ENCODE measurements around the gene PRG2. TPM values are rescaled to one million over a fixed set of nuclear protein-coding genes. Genes with fewer than 3 reads are reported as not detected.

The PRG2 gene
- total and polyA plus RNA-seq, 9 of the 15 experiments (the other 6 are each of a cell fraction or from before 2014, with no cell fraction given), result 1.8 to 78.0 (median 26.6) TPM

DNA sequence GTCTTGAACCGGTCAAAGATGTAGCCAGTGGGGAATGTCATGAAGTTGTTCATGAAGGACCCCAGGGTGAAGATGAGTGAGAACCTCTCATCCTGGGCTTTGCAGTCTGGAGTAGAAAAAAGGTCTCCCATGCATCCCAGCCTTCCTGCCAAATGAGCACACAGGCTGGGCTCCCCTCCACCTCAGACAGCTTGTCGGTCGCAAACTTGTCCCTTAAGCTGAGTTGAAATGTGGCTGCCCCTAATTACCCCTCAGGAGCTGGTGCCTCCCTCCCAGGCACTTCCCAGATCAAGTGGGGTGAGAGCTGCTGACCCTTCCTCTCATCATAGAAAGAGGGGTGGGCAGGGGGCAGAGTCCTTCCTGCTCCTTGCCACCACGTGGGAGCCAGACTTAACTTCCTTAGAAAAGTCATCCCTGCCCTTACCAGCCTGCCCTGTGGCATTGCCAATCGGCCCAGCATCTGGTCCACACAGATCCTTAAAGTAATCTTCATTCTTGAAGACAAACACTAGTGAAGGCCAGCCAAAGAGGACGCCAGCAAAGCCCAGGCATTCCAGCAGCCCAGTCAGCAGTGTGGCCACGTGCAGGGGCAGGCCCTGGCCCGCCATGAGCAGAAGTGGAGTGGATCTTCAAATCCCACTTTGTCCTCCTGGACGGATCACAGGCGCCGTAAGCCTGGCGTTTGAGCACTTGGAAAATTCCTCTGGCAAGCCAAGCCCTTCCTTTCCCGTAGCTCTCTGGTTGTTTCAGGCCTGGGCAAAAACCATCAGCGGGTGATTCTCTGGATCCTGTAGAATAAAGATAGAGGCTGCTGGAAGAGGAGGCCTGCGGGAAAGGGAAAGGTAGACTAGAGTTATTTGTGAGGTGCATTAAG, 35.4 kb upstream of the PRG2 start (continued):
- TF ChIP-seq, protein P1, sequence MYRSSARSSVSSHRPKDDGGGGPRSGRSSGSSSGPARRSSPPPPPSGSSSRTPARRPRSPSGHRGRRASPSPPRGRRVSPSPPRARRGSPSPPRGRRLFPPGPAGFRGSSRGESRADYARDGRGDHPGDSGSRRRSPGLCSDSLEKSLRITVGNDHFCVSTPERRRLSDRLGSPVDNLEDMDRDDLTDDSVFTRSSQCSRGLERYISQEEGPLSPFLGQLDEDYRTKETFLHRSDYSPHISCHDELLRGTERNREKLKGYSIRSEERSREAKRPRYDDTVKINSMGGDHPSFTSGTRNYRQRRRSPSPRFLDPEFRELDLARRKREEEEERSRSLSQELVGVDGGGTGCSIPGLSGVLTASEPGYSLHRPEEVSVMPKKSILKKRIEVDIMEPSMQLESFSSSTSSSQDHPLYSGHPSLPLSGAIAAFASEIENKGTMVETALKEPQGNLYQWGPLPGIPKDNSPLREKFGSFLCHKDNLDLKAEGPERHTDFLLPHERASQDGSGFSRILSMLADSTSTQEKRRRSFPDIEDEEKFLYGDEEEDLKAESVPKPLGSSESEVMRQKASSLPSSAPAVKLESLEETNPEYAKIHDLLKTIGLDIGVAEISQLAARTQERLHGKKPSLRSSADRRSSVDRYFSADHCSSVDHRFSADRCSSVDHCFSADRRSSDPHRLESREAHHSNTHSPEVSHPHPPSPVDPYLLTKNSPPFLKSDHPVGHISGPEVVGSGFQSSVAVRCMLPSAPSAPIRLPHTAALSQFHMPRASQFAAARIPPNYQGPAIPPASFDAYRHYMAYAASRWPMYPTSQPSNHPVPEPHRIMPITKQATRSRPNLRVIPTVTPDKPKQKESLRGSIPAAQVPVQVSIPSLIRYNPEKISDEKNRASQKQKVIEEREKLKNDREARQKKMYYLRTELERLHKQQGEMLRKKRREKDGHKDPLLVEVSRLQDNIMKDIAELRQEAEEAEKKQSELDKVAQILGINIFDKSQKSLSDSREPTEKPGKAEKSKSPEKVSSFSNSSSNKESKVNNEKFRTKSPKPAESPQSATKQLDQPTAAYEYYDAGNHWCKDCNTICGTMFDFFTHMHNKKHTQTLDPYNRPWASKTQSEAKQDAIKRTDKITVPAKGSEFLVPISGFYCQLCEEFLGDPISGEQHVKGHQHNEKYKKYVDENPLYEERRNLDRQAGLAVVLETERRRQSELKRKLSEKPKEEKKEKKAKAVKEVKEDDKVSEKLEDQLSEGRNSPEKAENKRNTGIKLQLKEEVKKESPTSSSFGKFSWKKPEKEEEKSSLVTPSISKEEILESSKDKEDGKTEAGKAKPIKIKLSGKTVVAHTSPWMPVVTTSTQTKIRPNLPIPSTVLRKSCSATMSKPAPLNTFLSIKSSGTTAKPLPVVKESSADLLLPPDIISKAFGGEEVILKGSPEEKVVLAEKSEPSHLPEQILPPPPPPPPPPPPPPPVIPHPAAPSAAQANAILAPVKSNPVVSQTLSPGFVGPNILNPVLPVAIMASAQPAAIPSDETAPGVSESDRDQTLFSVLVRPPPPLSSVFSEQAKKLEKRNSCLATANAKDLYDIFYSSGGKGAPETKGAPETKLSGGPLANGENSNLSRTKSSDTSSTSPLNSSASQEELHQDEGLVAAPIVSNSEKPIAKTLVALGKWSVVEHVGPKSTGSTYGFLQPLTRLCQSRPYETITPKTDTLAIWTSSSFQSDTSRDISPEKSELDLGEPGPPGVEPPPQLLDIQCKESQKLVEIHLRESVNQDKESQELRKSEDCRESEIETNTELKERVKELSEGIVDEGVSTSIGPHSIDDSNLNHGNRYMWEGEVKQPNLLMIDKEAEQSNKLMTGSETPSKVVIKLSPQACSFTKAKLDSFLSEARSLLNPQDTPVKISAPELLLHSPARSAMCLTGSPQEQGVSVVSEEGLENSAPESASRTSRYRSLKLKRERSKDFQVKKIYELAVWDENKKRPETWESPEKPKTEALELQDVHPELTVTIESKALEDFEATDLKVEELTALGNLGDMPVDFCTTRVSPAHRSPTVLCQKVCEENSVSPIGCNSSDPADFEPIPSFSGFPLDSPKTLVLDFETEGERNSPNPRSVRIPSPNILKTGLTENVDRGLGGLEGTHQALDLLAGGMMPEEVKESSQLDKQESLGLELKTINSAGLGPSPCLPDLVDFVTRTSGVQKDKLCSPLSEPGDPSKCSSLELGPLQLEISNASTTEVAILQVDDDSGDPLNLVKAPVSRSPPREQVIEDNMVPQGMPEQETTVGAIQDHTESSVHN (IDR thresholded peaks at IDR 0.05; ENCODE audit: borderline replicate concordance in 1 of 2, low read depth in 1 of 2), result no peak
- TF ChIP-seq STAG1 (CRISPR knock-in tag; IDR thresholded peaks at IDR 0.05; ENCODE audit: borderline replicate concordance), result no peak
- TF ChIP-seq KAT7 (CRISPR knock-in tag; IDR thresholded peaks at IDR 0.05; ENCODE audit: borderline replicate concordance), result no peak; the same call in 1 of the 2 replicates
- TF ChIP-seq NFIC (IDR thresholded peaks at IDR 0.05), result no peak
- TF ChIP-seq TCF7L2 (IDR thresholded peaks at IDR 0.05; ENCODE audit: low read depth, low read length), result no peak
- no peak for TF ChIP-seq HCFC1 (IDR thresholded peaks at IDR 0.05; ENCODE audit: low read depth, low read length)
- no peak for TF ChIP-seq SPI1 (IDR thresholded peaks at IDR 0.05; ENCODE audit: borderline replicate concordance, low read depth, low read length)
- TF ChIP-seq GATAD2B (IDR thresholded peaks at IDR 0.05; ENCODE audit: borderline replicate concordance), result no peak
- no peak for TF ChIP-seq TBL1XR1 (IDR thresholded peaks at IDR 0.05; ENCODE audit: low read length in 2 of 2)
- TF ChIP-seq, protein P2, sequence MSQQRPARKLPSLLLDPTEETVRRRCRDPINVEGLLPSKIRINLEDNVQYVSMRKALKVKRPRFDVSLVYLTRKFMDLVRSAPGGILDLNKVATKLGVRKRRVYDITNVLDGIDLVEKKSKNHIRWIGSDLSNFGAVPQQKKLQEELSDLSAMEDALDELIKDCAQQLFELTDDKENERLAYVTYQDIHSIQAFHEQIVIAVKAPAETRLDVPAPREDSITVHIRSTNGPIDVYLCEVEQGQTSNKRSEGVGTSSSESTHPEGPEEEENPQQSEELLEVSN (IDR thresholded peaks at IDR 0.05; ENCODE audit: borderline replicate concordance in 1 of 2, extremely low read depth in 1 of 2, insufficient read depth in 1 of 2, insufficient read length in 1 of 2, low read depth in 1 of 2, low read length in 1 of 2, poor library complexity in 1 of 2, severe bottlenecking in 1 of 2), result peak; percentile 69 to 76
- no peak for TF ChIP-seq BRF1 (IDR thresholded peaks at IDR 0.05; ENCODE audit: borderline replicate concordance, extremely low read depth, insufficient read length)
- no peak for TF ChIP-seq HDAC8 (tag; IDR thresholded peaks at IDR 0.05)
- TF ChIP-seq HEY1 (CRISPR knock-in tag; IDR thresholded peaks at IDR 0.05; ENCODE audit: borderline replicate concordance), result no peak
- 0 out of 2 replicates have a peak, but pooled peaks have one; percentile 47 for TF ChIP-seq ZNF232 (CRISPR knock-in tag; IDR thresholded peaks at IDR 0.05)
- no peak for TF ChIP-seq OTX1 (CRISPR knock-in tag; IDR thresholded peaks at IDR 0.05)
- no peak for TF ChIP-seq SRSF9 (IDR thresholded peaks at IDR 0.05; ENCODE audit: borderline replicate concordance, low read depth, low read length)
- TF ChIP-seq KLF16 (IDR thresholded peaks at IDR 0.05), result no peak

Measured in K562 (cell line).